ENCODE data around the gene GOLGA2. TPM values are rescaled to one million over a fixed set of nuclear protein-coding genes. Genes with fewer than 3 reads are reported as not detected.

GOLGA2 gene
- total and polyA plus RNA-seq, 2 of the 13 experiments (the other 11 are each of a cell fraction or from before 2014, with no cell fraction given), result 45.3 to 45.8 TPM

DNA sequence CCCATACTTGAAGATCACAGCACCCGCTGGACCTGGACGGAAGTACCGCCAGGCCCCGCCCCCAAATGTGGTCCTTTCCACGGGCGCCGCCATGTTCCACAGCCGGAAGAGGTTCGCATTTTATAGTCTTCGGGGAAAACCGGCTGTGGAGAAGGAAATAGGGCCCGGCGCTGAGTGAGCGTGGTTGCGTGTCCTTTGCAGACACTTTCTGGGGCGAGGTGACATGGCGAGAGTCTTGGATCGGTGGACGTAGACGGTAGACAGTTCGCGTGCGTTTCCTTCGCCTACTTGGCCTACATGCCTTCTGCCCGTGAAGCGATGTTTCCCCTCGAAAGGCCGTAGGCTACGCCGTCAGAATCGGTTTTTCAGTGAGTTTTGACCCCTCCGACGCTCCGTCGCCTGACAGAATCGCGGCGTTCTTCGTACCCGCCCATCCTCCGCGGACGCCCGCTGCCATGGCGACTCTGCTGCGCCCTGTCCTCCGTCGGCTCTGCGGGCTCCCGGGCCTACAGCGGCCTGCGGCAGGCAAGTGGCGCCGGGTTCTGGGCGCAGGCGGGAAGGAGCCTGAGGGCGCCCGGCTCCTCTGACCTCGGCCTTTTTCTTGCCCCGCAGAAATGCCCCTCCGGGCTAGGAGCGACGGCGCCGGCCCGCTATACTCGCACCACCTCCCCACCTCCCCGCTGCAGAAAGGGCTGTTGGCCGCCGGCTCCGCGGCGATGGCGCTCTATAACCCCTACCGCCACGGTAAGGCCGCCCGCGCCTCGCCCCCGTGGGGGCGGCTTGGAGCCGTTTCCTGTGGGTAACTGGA is 46.8 kb upstream of the GOLGA2 start, which contains the start of the genes COQ4 and TRUB2 (continued):
- TF ChIP-seq FLYWCH1 (CRISPR knock-in tag; IDR thresholded peaks at IDR 0.05) (no peak), MBNL3 (CRISPR knock-in tag; conservative IDR thresholded peaks at IDR 0.05) (no peak), HCFC1 (IDR thresholded peaks at IDR 0.05; ENCODE audit: low read depth, low read length) (peak; percentile 80), SRF (IDR thresholded peaks at IDR 0.05; ENCODE audit: low read depth, low read length) (peak; percentile 72; the same call in 1 of the 2 replicates), ZEB1 (IDR thresholded peaks at IDR 0.05; ENCODE audit: insufficient replicate concordance, low read depth) (no peak), NFKBIZ (CRISPR knock-in tag; IDR thresholded peaks at IDR 0.05) (no peak), LBX2 (CRISPR knock-in tag; IDR thresholded peaks at IDR 0.05; ENCODE audit: borderline replicate concordance) (0 out of 2 replicates have a peak, but pooled peaks have one; percentile 57), ARNT (IDR thresholded peaks at IDR 0.05) (no peak), ZBTB7A (CRISPR knock-in tag; IDR thresholded peaks at IDR 0.05) (peak; percentile 53; the same call in 1 of the 2 replicates), ZNF570 (CRISPR knock-in tag; IDR thresholded peaks at IDR 0.05; ENCODE audit: borderline replicate concordance) (0 out of 2 replicates have a peak, but pooled peaks have one; percentile 40), ZKSCAN1 (IDR thresholded peaks at IDR 0.05; ENCODE audit: low read length) (no peak), NFE2 (CRISPR knock-in tag; IDR thresholded peaks at IDR 0.05) (no peak), PLRG1 (conservative IDR thresholded peaks at IDR 0.05) (no peak), BHLHE40 (IDR thresholded peaks at IDR 0.05; ENCODE audit: low read length) (no peak), ZNF441 (CRISPR knock-in tag; IDR thresholded peaks at IDR 0.05; ENCODE audit: borderline replicate concordance) (peak; percentile 76), ZNF362 (CRISPR knock-in tag; IDR thresholded peaks at IDR 0.05; ENCODE audit: borderline replicate concordance) (no peak), NCOA2 (CRISPR knock-in tag; IDR thresholded peaks at IDR 0.05) (peak; percentile 53; the same call in 1 of the 2 replicates), ZNF143 (CRISPR knock-in tag; IDR thresholded peaks at IDR 0.05) (peak; percentile 71)
- TF ChIP-seq, protein P1, sequence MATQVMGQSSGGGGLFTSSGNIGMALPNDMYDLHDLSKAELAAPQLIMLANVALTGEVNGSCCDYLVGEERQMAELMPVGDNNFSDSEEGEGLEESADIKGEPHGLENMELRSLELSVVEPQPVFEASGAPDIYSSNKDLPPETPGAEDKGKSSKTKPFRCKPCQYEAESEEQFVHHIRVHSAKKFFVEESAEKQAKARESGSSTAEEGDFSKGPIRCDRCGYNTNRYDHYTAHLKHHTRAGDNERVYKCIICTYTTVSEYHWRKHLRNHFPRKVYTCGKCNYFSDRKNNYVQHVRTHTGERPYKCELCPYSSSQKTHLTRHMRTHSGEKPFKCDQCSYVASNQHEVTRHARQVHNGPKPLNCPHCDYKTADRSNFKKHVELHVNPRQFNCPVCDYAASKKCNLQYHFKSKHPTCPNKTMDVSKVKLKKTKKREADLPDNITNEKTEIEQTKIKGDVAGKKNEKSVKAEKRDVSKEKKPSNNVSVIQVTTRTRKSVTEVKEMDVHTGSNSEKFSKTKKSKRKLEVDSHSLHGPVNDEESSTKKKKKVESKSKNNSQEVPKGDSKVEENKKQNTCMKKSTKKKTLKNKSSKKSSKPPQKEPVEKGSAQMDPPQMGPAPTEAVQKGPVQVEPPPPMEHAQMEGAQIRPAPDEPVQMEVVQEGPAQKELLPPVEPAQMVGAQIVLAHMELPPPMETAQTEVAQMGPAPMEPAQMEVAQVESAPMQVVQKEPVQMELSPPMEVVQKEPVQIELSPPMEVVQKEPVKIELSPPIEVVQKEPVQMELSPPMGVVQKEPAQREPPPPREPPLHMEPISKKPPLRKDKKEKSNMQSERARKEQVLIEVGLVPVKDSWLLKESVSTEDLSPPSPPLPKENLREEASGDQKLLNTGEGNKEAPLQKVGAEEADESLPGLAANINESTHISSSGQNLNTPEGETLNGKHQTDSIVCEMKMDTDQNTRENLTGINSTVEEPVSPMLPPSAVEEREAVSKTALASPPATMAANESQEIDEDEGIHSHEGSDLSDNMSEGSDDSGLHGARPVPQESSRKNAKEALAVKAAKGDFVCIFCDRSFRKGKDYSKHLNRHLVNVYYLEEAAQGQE (IDR thresholded peaks at IDR 0.05; ENCODE audit: borderline replicate concordance in 1 of 2, low read depth in 1 of 2, low read length in 2 of 2), result peak in 1 of 2 experiments; percentile 35; a peak in 1 of 4 replicates
- TF ChIP-seq, protein P2, sequence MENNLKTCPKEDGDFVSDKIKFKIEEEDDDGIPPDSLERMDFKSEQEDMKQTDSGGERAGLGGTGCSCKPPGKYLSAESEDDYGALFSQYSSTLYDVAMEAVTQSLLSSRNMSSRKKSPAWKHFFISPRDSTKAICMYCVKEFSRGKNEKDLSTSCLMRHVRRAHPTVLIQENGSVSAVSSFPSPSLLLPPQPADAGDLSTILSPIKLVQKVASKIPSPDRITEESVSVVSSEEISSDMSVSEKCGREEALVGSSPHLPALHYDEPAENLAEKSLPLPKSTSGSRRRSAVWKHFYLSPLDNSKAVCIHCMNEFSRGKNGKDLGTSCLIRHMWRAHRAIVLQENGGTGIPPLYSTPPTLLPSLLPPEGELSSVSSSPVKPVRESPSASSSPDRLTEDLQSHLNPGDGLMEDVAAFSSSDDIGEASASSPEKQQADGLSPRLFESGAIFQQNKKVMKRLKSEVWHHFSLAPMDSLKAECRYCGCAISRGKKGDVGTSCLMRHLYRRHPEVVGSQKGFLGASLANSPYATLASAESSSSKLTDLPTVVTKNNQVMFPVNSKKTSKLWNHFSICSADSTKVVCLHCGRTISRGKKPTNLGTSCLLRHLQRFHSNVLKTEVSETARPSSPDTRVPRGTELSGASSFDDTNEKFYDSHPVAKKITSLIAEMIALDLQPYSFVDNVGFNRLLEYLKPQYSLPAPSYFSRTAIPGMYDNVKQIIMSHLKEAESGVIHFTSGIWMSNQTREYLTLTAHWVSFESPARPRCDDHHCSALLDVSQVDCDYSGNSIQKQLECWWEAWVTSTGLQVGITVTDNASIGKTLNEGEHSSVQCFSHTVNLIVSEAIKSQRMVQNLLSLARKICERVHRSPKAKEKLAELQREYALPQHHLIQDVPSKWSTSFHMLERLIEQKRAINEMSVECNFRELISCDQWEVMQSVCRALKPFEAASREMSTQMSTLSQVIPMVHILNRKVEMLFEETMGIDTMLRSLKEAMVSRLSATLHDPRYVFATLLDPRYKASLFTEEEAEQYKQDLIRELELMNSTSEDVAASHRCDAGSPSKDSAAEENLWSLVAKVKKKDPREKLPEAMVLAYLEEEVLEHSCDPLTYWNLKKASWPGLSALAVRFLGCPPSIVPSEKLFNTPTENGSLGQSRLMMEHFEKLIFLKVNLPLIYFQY (CRISPR knock-in tag; IDR thresholded peaks at IDR 0.05; ENCODE audit: borderline replicate concordance), result no peak

All from HepG2 (cell line).